HS-27A (cell line): ENCODE data around the gene ZW10.
"Not testable (repeated sequence)": the region's sequence is repeated elsewhere in the genome, so short reads cannot be mapped to it uniquely, and the experiment has no call there.

ENCODE experiments used
- DNase-seq: peaks from one replicate; pipeline ENCODE4 v3.0.0-alpha.2; 2012; ENCODE audit warnings: low read depth, missing footprints

Gene ZW10, protein sequence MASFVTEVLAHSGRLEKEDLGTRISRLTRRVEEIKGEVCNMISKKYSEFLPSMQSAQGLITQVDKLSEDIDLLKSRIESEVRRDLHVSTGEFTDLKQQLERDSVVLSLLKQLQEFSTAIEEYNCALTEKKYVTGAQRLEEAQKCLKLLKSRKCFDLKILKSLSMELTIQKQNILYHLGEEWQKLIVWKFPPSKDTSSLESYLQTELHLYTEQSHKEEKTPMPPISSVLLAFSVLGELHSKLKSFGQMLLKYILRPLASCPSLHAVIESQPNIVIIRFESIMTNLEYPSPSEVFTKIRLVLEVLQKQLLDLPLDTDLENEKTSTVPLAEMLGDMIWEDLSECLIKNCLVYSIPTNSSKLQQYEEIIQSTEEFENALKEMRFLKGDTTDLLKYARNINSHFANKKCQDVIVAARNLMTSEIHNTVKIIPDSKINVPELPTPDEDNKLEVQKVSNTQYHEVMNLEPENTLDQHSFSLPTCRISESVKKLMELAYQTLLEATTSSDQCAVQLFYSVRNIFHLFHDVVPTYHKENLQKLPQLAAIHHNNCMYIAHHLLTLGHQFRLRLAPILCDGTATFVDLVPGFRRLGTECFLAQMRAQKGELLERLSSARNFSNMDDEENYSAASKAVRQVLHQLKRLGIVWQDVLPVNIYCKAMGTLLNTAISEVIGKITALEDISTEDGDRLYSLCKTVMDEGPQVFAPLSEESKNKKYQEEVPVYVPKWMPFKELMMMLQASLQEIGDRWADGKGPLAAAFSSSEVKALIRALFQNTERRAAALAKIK

DNA sequence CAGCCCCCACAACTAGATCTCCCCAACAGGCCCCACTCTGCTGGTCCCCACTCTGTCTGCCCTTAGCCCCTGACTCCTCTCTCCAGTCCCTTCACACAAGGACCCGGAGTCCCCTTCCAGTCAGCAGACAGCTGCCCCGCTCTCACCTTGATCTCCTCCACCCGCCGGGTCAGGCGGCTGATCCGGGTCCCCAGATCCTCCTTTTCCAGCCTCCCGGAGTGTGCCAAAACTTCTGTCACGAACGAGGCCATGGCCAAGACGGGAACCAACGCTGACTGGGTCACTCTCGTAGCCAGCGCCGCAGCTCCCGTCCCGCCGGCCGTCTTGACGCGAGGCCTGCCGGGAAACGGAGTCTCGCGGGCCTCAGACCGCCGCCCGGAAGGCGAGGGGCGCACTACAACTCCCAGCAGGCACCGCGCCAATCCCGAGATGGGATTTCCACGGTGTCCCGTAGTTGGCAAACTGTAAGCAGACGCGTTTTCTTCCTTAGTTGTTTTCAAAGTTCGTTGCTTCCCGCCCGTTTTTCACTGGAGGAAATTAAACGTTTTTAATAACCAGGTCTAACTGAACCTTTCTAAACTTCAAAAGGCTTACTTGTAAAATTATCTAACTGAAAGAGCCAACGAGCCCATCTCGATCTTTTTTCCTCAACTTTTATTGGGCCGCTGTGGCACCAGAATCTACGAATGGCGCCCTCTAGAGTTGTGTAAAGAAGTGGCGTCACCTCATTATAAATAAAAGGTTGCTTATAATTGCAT is at the start of gene ZW10:
TSS of gene ZW10 (minus strand) at position 277 of the 758 bp plus-strand sequence. CDS start at position 251, 26 bp downstream.
- peak; percentile 82 for DNase-seq

DNA sequence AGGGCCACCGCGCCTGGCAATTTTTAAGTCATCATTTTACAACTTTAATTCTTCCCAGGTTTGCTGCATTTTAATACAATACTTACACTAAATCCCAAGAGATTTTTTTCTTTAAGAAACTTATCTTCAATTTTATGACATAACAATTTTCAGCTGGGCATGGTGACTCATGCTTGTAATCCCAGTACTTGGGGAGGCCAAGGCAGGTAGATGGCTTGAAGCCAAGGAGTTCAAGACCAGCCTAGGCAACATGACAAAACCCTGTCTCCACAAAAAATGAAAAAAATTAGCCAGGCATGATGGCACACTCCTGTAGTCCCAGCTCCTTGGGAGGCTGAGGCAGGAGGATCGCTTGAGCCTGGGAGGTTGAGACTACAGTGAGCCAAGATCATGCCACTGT is 44.9 kb upstream of the ZW10 start:
- DNase-seq = no peak

DNA sequence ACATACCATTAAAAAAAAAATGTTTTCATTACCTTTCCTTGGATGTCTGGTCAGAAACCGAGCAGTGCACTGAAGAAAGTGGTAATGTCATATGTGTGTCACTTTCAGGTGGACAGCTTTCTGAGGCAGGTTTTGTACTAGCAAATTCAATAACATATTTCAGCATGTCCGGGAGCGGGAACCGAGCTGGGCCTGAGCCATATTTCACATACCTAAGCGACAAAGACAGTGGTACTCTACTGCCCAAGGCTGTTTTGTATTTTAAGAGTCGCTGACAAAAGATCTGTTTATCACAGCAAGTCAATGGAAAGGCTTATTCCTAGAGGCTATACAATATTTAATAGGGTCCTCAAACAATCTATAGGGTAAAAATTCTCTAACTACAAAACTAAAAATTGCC is 44.1 kb upstream of the ZW10 start:
- DNase-seq = no peak

DNA sequence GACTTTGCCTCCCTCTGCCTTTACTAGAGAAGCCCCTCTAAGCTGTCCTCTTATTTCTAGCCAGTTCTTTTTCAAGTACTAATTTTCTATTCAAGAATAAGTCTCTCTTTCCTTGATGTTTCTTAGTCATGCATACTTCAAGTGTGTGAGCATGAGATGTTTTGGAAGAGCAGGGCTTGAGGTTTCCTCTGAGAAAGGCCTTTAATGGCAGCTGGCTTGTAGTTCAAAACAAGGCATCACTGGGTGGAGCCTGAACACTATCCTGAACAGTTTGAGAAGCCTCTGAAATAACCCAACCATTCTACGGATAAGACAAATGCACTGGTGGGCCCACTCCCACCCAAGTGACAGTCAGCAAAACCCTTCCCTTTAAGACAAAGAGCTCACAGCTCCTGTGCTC is 43.7 kb upstream of the ZW10 start:
- no peak for DNase-seq

DNA sequence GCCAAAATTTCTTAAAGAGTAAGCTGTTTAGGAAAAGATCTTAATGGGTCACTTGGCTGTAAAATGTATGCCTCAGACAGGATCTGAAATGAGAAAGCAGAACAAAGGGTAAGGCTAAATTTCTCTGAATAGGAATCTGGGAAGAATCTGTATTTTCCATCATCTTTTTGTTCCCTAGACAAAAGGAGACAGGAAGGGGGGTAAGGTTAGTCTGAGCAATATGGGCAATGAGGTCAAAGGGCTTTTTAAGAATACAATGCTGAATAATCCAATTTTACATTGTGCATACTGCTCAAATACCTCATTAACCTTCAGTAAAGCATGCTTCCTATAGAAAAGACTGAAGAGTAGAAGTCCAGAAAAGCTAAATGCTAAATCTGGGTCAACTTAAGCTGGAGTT is 40.7 kb upstream of the ZW10 start:
- DNase-seq = no peak

DNA sequence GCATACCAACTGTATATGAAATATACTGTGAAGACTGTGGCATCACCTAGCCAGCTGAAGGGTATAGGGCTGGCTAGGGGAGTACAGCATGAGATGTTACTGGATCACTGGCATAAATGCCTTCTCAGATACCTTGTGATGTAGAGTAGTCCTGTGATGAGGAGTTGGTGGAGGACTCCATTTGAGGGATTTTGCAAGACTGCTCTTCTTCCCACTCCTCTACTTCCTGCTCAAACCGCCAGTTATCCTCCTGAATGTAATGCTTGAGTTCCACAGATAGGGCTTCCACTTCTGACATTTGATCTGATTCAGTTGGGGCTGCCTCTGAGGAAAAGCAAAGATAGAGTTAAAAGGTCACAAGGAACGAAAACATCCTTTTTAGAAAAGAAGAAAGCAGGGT is 35.4 kb upstream of the ZW10 start:
- no peak for DNase-seq

DNA sequence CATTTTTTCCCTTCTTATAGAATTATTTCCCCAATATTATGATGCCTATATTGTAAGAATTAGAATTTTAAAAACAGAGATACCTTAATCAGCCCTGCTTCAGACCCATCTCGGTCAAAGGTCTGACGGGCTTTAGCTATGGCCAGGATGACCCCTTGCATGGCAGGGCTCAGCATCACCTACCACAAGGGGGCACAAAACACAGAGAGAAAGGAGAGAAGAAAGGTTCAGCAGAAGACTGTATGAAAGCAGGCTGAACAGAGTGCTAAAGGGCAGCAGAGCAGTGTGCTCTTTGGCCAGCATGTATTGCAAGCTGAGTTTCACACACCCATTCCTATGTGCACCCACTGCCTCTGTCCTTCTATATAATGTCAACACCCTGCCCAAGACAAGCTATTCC is 32.9 kb upstream of the ZW10 start:
- no peak for DNase-seq

DNA sequence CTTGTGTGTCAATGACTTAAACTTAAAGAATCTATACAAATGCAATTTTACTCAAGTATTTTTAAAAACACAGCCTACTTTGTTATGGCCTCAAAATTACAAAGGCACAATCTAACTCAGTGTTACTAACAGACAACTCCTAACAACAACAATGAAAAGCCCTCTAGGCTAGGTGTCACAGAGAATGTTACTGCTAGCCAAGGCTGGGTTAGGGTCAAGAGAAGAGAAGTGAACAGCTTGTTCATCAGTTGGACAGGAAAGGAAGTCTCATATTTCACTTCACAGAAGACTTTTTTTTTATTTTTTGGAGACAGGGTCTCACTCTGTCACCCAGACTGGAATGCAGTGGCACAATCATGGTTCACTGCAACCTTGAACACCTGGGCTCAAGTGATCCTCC is 32.1 kb upstream of the ZW10 start:
- DNase-seq = no peak

DNA sequence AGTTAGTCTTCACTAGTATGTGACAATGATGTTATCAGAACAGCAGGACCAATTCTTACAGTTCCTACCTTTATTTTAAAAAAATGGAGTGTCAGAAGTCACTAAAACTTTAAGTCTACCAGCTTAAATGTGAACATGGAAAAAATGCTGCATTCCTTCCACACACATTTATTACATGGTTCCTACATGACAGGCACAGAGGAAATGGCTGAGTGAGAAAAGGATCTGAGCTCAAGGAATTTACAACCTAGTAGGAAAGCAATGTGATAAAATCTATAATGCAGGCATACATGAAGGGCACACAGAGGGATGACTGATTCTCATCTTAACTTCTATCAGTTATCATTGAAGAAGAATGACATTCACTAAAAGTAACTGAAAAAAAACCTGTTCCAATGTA is 29.1 kb upstream of the ZW10 start:
- no peak for DNase-seq

DNA sequence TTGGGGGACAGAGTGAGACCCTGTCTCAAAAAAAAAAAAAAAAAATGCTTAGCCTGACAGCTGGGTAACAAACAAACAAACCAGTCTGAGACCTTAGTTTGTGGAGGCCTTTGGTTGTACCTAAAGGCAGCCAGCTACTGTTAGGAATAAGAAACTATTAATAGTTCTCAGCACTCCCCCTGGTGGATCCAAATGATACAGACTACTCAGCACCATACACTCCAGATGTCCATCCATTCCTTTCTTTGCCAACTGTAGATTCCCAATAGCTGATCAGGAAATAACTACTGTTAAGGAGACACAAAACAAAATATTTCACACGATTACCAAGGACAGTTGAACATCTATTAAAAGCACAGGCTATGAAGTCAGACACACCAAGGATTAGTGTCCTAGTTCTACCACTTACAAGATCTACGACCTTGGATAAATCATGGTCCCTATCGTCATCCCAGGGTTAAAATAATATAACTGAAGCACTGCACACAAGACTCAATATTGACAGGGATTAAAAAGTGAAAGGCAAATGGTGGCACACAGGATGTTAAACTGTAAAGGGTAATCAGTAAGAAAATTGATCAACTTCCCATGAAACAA is 23.3 kb upstream of the ZW10 start:
- no peak for DNase-seq

DNA sequence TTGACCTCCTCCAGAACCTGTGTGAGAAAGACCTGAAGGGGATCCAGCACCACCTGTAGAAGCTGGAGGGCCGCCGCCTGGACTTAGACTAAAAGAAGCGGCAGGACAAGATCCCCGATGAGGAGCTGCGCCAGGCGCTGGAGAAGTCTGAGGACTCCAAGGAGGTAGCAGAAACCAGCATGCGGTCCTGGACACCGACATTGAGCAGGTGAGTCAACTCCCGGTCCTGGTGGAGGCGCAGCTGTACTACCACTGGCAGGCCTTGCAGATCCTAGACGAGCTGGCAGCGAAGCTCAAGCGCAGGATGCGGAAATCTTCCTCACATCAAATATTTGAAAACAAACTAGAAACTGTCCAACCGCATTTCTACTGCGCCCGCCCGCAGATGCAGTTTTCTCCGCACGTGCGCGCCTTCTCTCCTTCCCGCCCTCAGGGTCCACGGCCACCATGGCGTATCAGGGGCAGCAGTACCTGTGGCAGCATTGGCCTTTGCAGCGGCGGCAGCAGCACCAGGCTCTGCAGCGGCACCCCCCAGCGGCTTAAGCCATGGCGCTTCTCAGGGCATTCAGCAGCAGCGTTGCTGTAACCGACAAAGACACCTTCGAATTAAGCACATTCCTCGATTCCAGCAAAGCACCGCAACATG is 16.3 kb upstream of the ZW10 start:
- no peak for DNase-seq

DNA sequence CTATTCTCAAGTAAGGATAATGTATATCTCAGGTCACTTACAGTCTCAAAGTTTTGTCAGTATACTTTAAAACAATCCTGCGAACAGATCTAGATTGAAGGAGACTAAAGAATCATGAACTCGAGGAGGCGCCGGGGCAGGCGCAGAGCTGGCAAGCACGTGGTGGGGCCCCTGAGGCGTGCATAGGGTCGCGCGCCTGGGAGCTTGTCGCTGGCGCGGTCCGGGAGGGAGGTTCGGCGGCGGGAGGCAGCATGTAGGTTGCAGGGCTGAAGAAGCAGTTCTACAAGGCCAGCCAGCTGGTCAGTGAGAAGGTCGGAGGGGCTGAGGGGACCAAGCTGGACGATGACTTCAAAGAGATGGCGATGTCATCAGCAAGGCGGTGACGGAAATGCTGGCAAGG is 15.5 kb upstream of the ZW10 start:
- not testable (repeated sequence) for DNase-seq

DNA sequence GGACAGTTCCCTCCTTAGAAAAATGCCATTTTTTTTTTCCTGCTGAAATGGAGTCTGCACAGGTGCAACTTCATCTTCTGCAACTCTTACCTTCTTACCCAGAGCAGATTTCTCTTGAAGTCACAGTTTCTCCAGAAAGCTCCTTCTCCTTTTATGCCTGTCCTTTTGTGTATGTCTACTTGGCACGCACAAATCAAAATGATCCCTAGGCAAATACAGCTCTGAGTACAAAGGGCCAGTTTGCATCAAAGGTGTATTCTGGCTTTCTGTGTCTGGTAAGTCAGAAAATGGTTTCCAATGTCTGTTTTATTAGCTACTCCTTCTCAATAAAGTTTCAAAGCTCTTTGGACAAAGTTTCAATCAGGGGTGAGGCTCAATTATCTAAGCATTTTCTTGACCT is 8.6 kb upstream of the ZW10 start:
- DNase-seq = no peak

DNA sequence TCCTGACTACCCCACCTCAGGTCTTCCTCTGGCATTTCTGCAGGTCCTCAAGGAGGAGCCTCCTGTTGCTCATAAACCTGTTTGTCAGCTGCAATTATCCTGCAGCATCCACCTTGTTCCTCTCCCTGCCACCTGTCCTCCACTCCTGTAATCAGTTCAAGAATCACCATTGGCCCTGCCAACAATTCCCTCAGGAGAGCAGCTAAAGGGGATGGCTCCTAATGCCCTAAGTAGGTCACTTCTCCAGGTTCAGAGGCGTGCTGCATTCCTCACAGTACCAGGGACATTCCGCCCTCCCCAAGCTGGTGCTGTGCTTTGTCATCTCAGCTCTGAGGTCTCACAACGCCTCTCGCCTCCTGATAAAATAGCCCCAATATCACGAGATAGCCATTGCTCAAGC is 8.2 kb upstream of the ZW10 start:
- DNase-seq = no peak

DNA sequence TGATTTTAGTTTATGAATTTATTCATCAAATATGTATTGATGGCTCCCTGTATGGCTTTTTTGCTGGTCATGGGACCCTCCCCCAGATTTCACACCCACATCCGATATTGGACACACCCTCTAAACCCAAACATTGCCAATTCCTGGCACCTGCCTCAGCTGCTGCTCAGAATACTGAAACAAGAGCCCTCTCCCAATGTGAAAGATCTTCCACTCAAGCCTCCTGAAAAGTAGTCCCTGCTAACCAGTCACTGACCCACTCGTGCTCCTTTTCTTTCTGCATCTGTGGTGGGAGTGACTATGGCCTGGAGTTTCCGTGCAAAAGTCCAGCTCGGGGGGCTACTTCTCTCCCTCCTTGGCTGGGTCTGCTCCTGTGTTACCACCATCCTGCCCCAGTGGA is 6.0 kb upstream of the ZW10 start, which contains the start of gene CLDN25:
TSS of gene CLDN25 (plus strand) at position 301 of the 400 bp plus-strand sequence. CDS start at position 301, 0 bp downstream.
- no peak for DNase-seq

DNA sequence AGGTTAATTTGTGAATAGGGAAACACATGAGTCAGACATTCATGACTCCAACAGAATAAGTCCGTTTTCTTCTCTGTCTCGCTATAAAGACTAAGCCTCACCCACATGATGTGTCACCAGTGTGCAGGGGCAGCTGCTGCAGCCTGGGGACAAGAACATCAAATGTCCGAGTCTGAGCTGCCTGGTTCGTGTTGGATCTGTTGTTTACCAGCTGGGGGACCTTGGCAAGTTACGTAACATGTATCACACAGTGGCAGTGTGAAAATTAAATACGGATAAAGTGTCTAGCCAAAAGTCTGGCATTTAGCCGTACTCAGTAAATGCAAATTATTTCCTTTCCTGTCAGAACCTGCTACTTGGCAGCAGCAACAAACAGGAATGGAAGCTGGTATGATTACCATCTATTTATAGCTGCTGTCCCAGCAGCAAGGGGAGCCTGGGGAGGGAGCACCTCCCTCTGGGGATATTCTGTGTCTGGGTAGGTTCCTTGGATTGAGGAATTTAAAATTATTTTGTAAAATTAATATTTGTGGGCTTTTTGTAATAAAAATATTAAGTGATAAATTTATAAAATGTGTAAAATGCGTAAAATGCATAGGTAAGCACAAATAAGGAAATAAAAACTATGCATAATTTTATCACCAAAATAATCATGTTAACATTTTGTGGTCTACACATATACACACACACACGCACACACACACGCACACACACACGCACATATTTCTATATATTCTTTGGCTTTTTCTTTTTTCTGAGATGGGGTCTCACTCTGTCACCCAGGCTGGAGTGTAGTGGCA is 4.8 kb upstream of the ZW10 start:
- no peak for DNase-seq

DNA sequence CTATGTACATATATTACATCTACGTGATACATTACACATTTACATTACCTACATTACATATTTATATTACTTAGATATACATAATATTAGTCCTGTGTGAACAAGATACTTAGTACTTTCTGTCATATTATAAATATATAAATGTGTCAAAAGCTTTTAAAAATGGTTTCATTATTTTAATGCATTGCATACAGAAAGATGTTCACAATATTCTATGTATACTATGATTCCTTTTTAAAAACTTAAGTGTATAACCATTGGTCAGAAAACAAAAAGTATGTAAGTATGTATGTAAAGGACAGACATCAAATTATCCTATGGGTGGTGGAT is 647 bp upstream of the ZW10 start:
- no peak for DNase-seq

DNA sequence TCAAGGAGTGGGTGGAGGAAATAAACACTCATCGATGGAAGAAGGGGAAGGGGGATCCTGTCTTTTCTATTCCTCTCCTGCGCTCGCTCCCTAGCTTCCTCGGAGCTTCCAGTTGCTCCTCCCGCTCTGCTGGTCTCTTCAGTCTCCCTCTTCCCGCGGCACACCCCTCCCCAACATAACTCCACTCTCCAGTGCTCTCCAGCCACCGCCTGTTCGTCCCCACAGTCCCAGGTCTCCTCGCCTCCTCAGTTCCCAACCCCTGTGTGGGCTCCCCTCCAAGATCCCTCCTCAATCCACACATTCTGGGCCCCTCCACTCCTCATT is 438 bp downstream of the ZW10 start:
- DNase-seq = no peak

DNA sequence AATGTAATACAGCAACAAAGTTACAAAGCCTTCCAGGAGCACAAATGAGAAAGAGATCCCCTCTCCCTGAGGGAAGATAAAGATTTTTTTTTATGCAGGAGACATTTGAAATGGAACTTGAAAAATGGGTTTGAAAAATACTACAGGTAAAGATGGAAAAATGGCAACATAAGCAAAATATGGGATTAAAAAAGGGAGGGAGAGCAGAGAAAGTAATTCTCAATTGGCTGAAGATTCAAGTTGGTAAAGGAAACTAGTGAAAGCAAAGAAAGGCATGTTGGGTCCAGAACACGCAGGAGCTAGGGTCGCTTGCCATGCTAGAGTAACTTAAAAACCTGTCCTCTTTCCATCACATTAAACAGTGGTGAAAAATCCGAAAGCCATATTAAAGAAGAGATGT is 1.5 kb downstream of the ZW10 start:
- DNase-seq = no peak

DNA sequence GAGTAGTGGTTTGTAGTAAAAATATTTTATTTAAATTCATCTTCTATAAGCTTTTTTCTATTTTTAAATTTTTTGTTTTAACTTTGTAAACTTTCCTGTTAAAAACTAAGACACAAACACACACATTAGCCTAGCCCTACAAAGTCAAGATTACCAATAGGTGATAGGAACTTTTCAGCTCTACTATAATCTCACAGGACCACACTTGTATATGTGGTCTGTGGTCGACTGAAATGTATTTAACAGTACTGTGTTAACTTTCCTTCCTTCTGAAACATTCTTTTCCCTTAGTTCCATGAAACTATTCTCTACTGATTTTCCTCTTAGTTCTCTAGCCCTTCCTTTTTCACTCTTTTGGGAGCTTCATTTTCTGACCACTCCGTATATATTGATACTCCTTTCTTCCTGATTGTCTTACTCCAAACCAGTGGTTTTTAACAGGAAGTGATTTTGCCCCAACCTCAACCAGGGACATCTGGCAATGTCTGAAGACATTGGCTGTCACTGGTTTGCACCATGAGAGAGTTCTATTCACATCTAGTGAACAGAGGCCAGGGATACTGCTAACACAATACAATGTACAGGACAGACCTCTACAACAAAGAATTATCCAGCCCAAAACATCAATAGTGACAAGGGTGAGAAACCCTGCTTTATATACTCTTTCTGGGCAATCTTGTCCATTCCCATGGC is 8.8 kb downstream of the ZW10 start:
- no peak for DNase-seq

DNA sequence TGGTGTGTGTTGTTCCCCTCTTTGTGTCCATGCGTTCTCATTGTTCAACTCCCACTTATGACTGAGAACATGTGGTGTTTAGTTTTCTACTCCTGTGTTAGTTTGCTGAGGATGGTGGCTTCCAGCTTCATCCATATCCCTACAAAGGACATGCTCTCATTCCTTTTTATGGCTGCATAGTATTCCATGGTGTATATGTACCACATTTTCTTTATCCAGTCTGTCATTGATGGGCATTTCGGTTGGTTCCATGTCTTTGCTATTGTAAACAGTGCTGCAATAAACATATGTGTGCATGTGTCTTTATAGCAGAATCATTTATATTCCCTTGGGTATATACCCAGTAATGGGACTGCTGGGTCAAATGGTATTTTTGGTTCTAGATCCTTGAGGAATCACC is 10.5 kb downstream of the ZW10 start:
- DNase-seq = not testable (repeated sequence)
